A549 (cell line): ENCODE data around the gene POLR3E. TPM values are rescaled to one million over a fixed set of nuclear protein-coding genes. Genes with fewer than 3 reads are reported as not detected.

Experiments used
- ATAC-seq, 2 experiments: fragments of 200-7000 bp in 1 of 2; fragments of >200 bp in 1 of 2; cut with Nextera tagmentation in 1 of 2; cut with Tn5 transposase in 1 of 2; 3 replicates each; pipeline versions ENCODE4 v1.8.0 to v1.9.1; 2018 to 2020; ENCODE audit warnings: mild to moderate bottlenecking in 1 of 2, moderate library complexity in 1 of 2
- CTCF ChIA-PET: fragments of 300-600 bp; sonication (Branson Sonifier 250); formaldehyde crosslinking; extraction: SDS; loops from one replicate; lab custom pipeline; 2021; ENCODE audit warnings: antibody characterized with exemption, inconsistent platforms; lab: Yijun Ruan, JAX
- POLR2A ChIA-PET: fragments of 350-600 bp; formaldehyde crosslinking; extraction: SDS; loops from one replicate; lab custom pipeline; 2021; ENCODE audit warnings: antibody characterized with exemption, inconsistent platforms; lab: Yijun Ruan, JAX
- DNase-seq, 2 experiments: peaks; one replicate each; pipeline versions ENCODE4 v3.0.0 to v3.0.0-alpha.2; 2011 to 2016; ENCODE audit warnings: low read depth in 1 of 2, low spot score in 1 of 2
- FAIRE-seq: peaks from 2 replicates; lab custom pipeline; 2011; peaks lifted over from hg19 to GRCh38; lab: Jason Lieb, UNC
- H3K27ac ChIP-seq, 2 experiments: fragments of >200 bp; sonication (Bioruptor Twin); formaldehyde crosslinking; 3 replicates each; pipeline ENCODE4 v1.5.1; 2016 to 2017
- H3K4me1 ChIP-seq: fragments of >200 bp; sonication (Bioruptor Twin); formaldehyde crosslinking; 3 replicates; pipeline ENCODE4 v1.6.1; 2016
- H3K4me2 ChIP-seq: fragments of >200 bp; sonication (Bioruptor Twin); formaldehyde crosslinking; 3 replicates; pipeline ENCODE4 v1.6.1; 2016
- H3K4me3 ChIP-seq: fragments of >200 bp; sonication (Bioruptor Twin); formaldehyde crosslinking; 3 replicates; pipeline ENCODE4 v1.5.1; 2016
- H3K9me3 ChIP-seq: fragments of >200 bp; sonication (Bioruptor Twin); formaldehyde crosslinking; 3 replicates; pipeline ENCODE4 v1.6.1; 2016
- ATOH8 ChIP-seq: fragments of 250-450 bp; sonication (Bioruptor Pico); IDR thresholded peaks from 2 replicates; pipeline ENCODE4 v1.5.0; 2020; ENCODE audit warnings: low read depth, mild to moderate bottlenecking, moderate library complexity
- BHLHE40 ChIP-seq: IDR thresholded peaks from 2 replicates; pipeline ENCODE4 v1.6.1; 2012; ENCODE audit warnings: low read depth, low read length, inconsistent platforms
- CBX8 ChIP-seq: fragments of 200-600 bp; sonication (generic); IDR thresholded peaks from 2 replicates; pipeline ENCODE4 v1.6.1; 2016
- CEBPB ChIP-seq, 2 experiments: fragments of >200 bp in 1 of 2; sonication (Bioruptor Twin) in 1 of 2; formaldehyde crosslinking in 1 of 2; IDR thresholded peaks; 2 replicates each; pipeline ENCODE4 v1.6.1; 2012 to 2016
- CHD2 ChIP-seq: fragments of 150-350 bp; IDR thresholded peaks from 2 replicates; pipeline ENCODE4 v1.6.1; 2014; ENCODE audit warnings: low read length; ENCODE audit not compliant: partially characterized antibody
- E2F6 ChIP-seq: IDR thresholded peaks from 2 replicates; pipeline ENCODE4 v1.6.1; 2012; ENCODE audit warnings: low read depth, borderline replicate concordance
- EHF ChIP-seq: fragments of 250-450 bp; sonication (Bioruptor Pico); IDR thresholded peaks from 2 replicates; pipeline ENCODE4 v1.5.0; 2020; ENCODE audit warnings: mild to moderate bottlenecking
- EHMT2 ChIP-seq: fragments of 200-600 bp; sonication (generic); IDR thresholded peaks from 2 replicates; pipeline ENCODE4 v1.6.1; 2016; ENCODE audit warnings: antibody characterized with exemption, low read depth, mild to moderate bottlenecking, moderate library complexity
- EP300 ChIP-seq, 2 experiments: fragments of >200 bp; sonication (Bioruptor Twin); formaldehyde crosslinking; IDR thresholded peaks; 2 replicates in 1 of 2; 3 replicates in 1 of 2; pipeline ENCODE4 v1.6.1; 2016 to 2017
- FOSB ChIP-seq: fragments of 250-450 bp; sonication (Bioruptor Pico); IDR thresholded peaks from 2 replicates; pipeline ENCODE4 v1.5.0; 2020; ENCODE audit warnings: mild to moderate bottlenecking, moderate library complexity
- GATA3 ChIP-seq: IDR thresholded peaks from 2 replicates; pipeline ENCODE4 v1.6.1; 2012; ENCODE audit warnings: borderline replicate concordance
- HDAC2 ChIP-seq: fragments of 200-600 bp; sonication (generic); IDR thresholded peaks from 2 replicates; pipeline ENCODE4 v1.6.1; 2016
- HOXB5 ChIP-seq: fragments of 250-450 bp; sonication (Bioruptor Pico); IDR thresholded peaks from 2 replicates; pipeline ENCODE4 v1.5.0; 2020; ENCODE audit warnings: mild to moderate bottlenecking, moderate library complexity
- JUN ChIP-seq, 2 experiments: fragments of >200 bp; sonication (Bioruptor Twin); formaldehyde crosslinking; IDR thresholded peaks; 2 replicates in 1 of 2; 3 replicates in 1 of 2; pipeline ENCODE4 v1.6.1; 2016 to 2017
- MAFK ChIP-seq: fragments of 450-650 bp; IDR thresholded peaks from 2 replicates; pipeline ENCODE4 v1.6.1; 2014; ENCODE audit not compliant: partially characterized antibody
- MYC ChIP-seq: IDR thresholded peaks from 2 replicates; pipeline ENCODE4 v1.6.1; 2012; ENCODE audit warnings: mild to moderate bottlenecking, inconsistent platforms, low read length, improper control_type of control experiment, borderline replicate concordance
- RARB ChIP-seq: fragments of 250-450 bp; sonication (Bioruptor Pico); IDR thresholded peaks from 2 replicates; pipeline ENCODE4 v1.8.0; 2021; ENCODE audit warnings: mild to moderate bottlenecking, moderate library complexity
- RCOR1 ChIP-seq: fragments of 150-350 bp; IDR thresholded peaks from 2 replicates; pipeline ENCODE4 v1.6.1; 2014; ENCODE audit warnings: antibody characterized with exemption, low read length, low read depth
- REST ChIP-seq: fragments of 200-600 bp; sonication (generic); IDR thresholded peaks from 2 replicates; pipeline ENCODE4 v1.6.1; 2016; ENCODE audit warnings: antibody characterized with exemption, mild to moderate bottlenecking, moderate library complexity
- TP53 ChIP-seq: fragments of 250-450 bp; sonication (Bioruptor Pico); IDR thresholded peaks from 2 replicates; pipeline ENCODE4 v1.5.0; 2021; ENCODE audit warnings: mild to moderate bottlenecking, moderate library complexity
- USF2 ChIP-seq: fragments of 450-650 bp; IDR thresholded peaks from 2 replicates; pipeline ENCODE4 v1.6.1; 2014; ENCODE audit warnings: antibody characterized with exemption
- ZFP36 ChIP-seq: fragments of 450-650 bp; IDR thresholded peaks from 2 replicates; pipeline ENCODE4 v1.6.1; 2014; ENCODE audit warnings: borderline replicate concordance; ENCODE audit not compliant: partially characterized antibody
- ZSCAN20 ChIP-seq: fragments of 250-450 bp; sonication (Bioruptor Pico); IDR thresholded peaks from 2 replicates; pipeline ENCODE4 v1.8.0; 2022; ENCODE audit warnings: mild to moderate bottlenecking, moderate library complexity
- WGBS: methylation state at CpG from one replicate; pipeline ENCODE4 v1.1.6; 2017; ENCODE audit errors: missing lambda C conversion rate; 5-methylcytosine and 5-hydroxymethylcytosine counted together
- polyA plus RNA-seq, 4 experiments: library from polyadenylated mRNA; depleted of rRNA in 3 of 4; stranded (reverse); fragments of >200 nt; fragmentation: RNase III in 1 of 4; extraction: RNeasy Plus Mini Kit Qiagen cat#74134 plus additional on column Dnase treatment in 1 of 4; gene quantifications; 2 replicates in 3 of 4; 3 replicates in 1 of 4; pipeline ENCODE4 v1.2.3, GENCODE V29; 2011 to 2017

Gene POLR3E
- polyA plus RNA-seq, 2 of the 4 experiments (the other 2 are of a cell fraction) = 54.6 to 77.9 TPM

GRCh38 chr16:22308824-22309520 lies 11.8 kb downstream of the POLR3E start:
- FAIRE-seq (no peak), ATAC-seq (no peak), DNase-seq (no peak)
- 91% methylated on average over 24 of the region's 24 CpGs for WGBS
- ChIA-PET CTCF (interaction anchor here (1.4 to 16.3 kb wide), 4 partner anchors 8 to 34 kb away, joined by 5 to 160 read pairs (median 24); no protein-coding TSS in a partner anchor), POLR2A (no interaction called here)
- TF ChIP-seq ZFP36 = no peak
- no peak for TF ChIP-seq BHLHE40
- TF ChIP-seq EHMT2 = no peak
- no peak for TF ChIP-seq MYC
- no peak for TF ChIP-seq TP53 (CRISPR knock-in tag)
- no peak for TF ChIP-seq RARB
- Histone ChIP-seq H3K4me1 (no peaks in the 10 kb centered on the region), H3K4me2 (no peak overlapping the region), H3K4me3 (no peak overlapping the region), H3K27ac (no peak overlapping the region), H3K9me3 (no peaks in the 10 kb centered on the region)

- FAIRE-seq = no peak
- POLR2A ChIA-PET = no interaction called here
Observed at GRCh38 chr16:22311520-22311919, 14.3 kb downstream of the POLR3E start.

More at GRCh38 chr16:22311520-22311919, 14.3 kb downstream of the POLR3E start:
- Histone ChIP-seq H3K4me1 (no peaks in the 10 kb centered on the region), H3K27ac (no peak overlapping the region), H3K9me3 (no peaks in the 10 kb centered on the region), H3K4me3 (no peak overlapping the region), H3K4me2 (no peak overlapping the region)
- 95% methylated on average over 4 of the region's 4 CpGs for WGBS
- ATAC-seq (no peak), DNase-seq (no peak)
- CTCF ChIA-PET = interaction anchor here (0.6 to 16.3 kb wide), 4 partner anchors 11 to 1127 kb away, joined by 3 to 160 read pairs (median 22); no protein-coding TSS in a partner anchor
- TF ChIP-seq REST (no peak), ATOH8 (no peak), MYC (no peak), ZSCAN20 (CRISPR knock-in tag) (no peak), TP53 (CRISPR knock-in tag) (no peak), GATA3 (no peak), USF2 (no peak), JUN (IDR thresholded peaks at IDR 0.05) (no peak), EP300 (IDR thresholded peaks at IDR 0.05) (no peak), CHD2 (no peak), CBX8 (no peak), RCOR1 (no peak), HOXB5 (CRISPR knock-in tag) (no peak), FOSB (no peak), EHF (CRISPR knock-in tag) (no peak), E2F6 (no peak), HDAC2 (no peak), CEBPB (IDR thresholded peaks at IDR 0.05) (no peak), EHMT2 (no peak), MAFK (no peak)
